ENCODE measurements around the gene TMTC2. TPM values are rescaled to one million over a fixed set of nuclear protein-coding genes. Genes with fewer than 3 reads are reported as not detected.

TMTC2 gene
- total and polyA plus RNA-seq, 2 donors (not counting 1 experiment from before 2014, with no cell fraction given): 2.4 to 3.2 TPM

DNA sequence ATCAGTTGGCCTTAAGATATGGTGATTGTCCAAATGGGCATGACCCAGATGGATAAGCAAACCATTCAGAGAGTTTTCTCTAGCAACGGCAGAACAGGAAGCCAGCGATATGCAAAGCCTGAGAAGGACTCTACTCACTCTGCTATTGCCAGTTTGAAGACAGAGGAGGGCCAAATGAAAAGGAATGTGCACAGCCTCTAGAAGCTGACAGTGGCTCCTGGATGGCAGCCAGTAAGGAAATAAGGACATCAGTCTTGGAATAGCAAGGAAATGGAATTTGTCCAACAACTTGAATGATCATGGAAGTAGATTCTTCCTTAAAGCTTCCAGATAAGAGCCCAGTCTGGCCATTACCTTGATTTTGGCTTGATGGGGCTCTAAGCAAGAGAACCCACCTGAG, 60.0 kb downstream of the TMTC2 start:
- H2AFZ ChIP-seq (ENCODE audit: insufficient read depth, low read depth, low read length, poor library complexity, severe bottlenecking): no peak overlapping the region
- WGBS (ENCODE audit: insufficient coverage): 92% methylated on average over 2 of the region's 2 CpGs
- H3K4me2 ChIP-seq (replicated peaks; ENCODE audit: low read depth, low read length, poor library complexity, severe bottlenecking): no peak overlapping the region
- H4K20me1 ChIP-seq (ENCODE audit: control insufficient read depth, insufficient read depth, low read length, poor library complexity, severe bottlenecking): no peaks in the 10 kb centered on the region
- no peaks in the 10 kb centered on the region for H3K9me3 Mint-ChIP-seq (ENCODE audit: insufficient read depth)
- H3K27ac ChIP-seq (ENCODE audit: low read length in 2 of 2): no peak overlapping the region
- H3K9ac ChIP-seq (ENCODE audit: low read length): no peak overlapping the region
- no peaks in the 10 kb centered on the region for H3K4me1 Mint-ChIP-seq
- no peak overlapping the region for H3K27ac Mint-ChIP-seq
- ChIA-PET POLR2A (no interaction called here), CTCF (no interaction called here)
- H3K4me3 ChIP-seq (ENCODE audit: control extremely low read depth in 1 of 5, extremely low read depth in 1 of 5, insufficient read depth in 1 of 5, low read depth in 2 of 5, low read length in 4 of 5): no peak overlapping the region
- DNase-seq: no peak
- no peak for TF ChIP-seq EZH2 (IDR thresholded peaks at IDR 0.05; ENCODE audit: borderline replicate concordance, insufficient read depth, low read depth, low read length, poor library complexity, severe bottlenecking)
- TF ChIP-seq CTCF (IDR thresholded peaks at IDR 0.05): no peak
- H3K4me3 Mint-ChIP-seq: no peak overlapping the region
- no peaks in the 10 kb centered on the region for H3K27me3 ChIP-seq (replicated peaks in 1 of 4; ENCODE audit: control extremely low read depth in 1 of 4, control insufficient read depth in 3 of 4, insufficient read depth in 4 of 4, low read length in 3 of 4)
- H3K4me1 ChIP-seq (ENCODE audit: control insufficient read depth in 2 of 2, insufficient read depth in 2 of 2, low read length in 2 of 2): no peaks in the 10 kb centered on the region
- H3K9me3 ChIP-seq (ENCODE audit: control extremely low read depth in 1 of 3, control insufficient read depth in 2 of 3, insufficient read depth in 1 of 3, low read length in 2 of 3): no peaks in the 10 kb centered on the region
- H3K36me3 ChIP-seq (replicated peaks in 1 of 2; ENCODE audit: control extremely low read depth in 1 of 2, control insufficient read depth in 1 of 2, extremely low read depth in 1 of 2, insufficient read depth in 2 of 2, low read length in 1 of 2): no peaks in the 10 kb centered on the region
- intact Hi-C loops (cut with micrococcal nuclease): no loop called here
- no peaks in the 10 kb centered on the region for H3K27me3 Mint-ChIP-seq
- H3K79me2 ChIP-seq (ENCODE audit: control insufficient read depth, insufficient read depth, low read length): no peaks in the 10 kb centered on the region
- no peak for ATAC-seq (ENCODE audit: low read depth)

GRCh38 chr12:82749015-82749414, 62.3 kb downstream of the TMTC2 start:
- Mint-ChIP-seq H3K27me3 (no peaks in the 10 kb centered on the region), H3K27ac (no peak overlapping the region), H3K4me3 (no peak overlapping the region), H3K4me1 (no peaks in the 10 kb centered on the region), H3K9me3 (ENCODE audit: insufficient read depth) (no peaks in the 10 kb centered on the region)
- no peak overlapping the region for H3K4me2 ChIP-seq (replicated peaks; ENCODE audit: low read depth, low read length, poor library complexity, severe bottlenecking)
- no peaks in the 10 kb centered on the region for H3K4me1 ChIP-seq (ENCODE audit: control insufficient read depth in 2 of 2, insufficient read depth in 2 of 2, low read length in 2 of 2)
- ChIA-PET CTCF (no interaction called here), POLR2A (no interaction called here)
- no peak overlapping the region for H3K9ac ChIP-seq (ENCODE audit: low read length)
- H3K79me2 ChIP-seq (ENCODE audit: control insufficient read depth, insufficient read depth, low read length): no peaks in the 10 kb centered on the region
- TF ChIP-seq CTCF (IDR thresholded peaks at IDR 0.05): no peak
- no peak for TF ChIP-seq EZH2 (IDR thresholded peaks at IDR 0.05; ENCODE audit: borderline replicate concordance, insufficient read depth, low read depth, low read length, poor library complexity, severe bottlenecking)
- no peaks in the 10 kb centered on the region for H4K20me1 ChIP-seq (ENCODE audit: control insufficient read depth, insufficient read depth, low read length, poor library complexity, severe bottlenecking)
- 100% methylated on average over 1 of the region's 4 CpGs for WGBS (ENCODE audit: insufficient coverage)
- H3K27ac ChIP-seq (ENCODE audit: low read length in 2 of 2): no peak overlapping the region
- ATAC-seq (ENCODE audit: low read depth) (no peak), DNase-seq (no peak)
- H3K36me3 ChIP-seq (replicated peaks in 1 of 2; ENCODE audit: control extremely low read depth in 1 of 2, control insufficient read depth in 1 of 2, extremely low read depth in 1 of 2, insufficient read depth in 2 of 2, low read length in 1 of 2): no peaks in the 10 kb centered on the region
- no peak overlapping the region for H2AFZ ChIP-seq (ENCODE audit: insufficient read depth, low read depth, low read length, poor library complexity, severe bottlenecking)
- no peak overlapping the region for H3K4me3 ChIP-seq (ENCODE audit: control extremely low read depth in 1 of 5, extremely low read depth in 1 of 5, insufficient read depth in 1 of 5, low read depth in 2 of 5, low read length in 4 of 5)
- no peaks in the 10 kb centered on the region for H3K9me3 ChIP-seq (ENCODE audit: control extremely low read depth in 1 of 3, control insufficient read depth in 2 of 3, insufficient read depth in 1 of 3, low read length in 2 of 3)
- intact Hi-C loops (cut with micrococcal nuclease): no loop called here
- no peaks in the 10 kb centered on the region for H3K27me3 ChIP-seq (replicated peaks in 1 of 4; ENCODE audit: control extremely low read depth in 1 of 4, control insufficient read depth in 3 of 4, insufficient read depth in 4 of 4, low read length in 3 of 4)

Measured in B cell (primary cell).